ENCODE data around the gene LAMB1.

Gene LAMB1

DNA sequence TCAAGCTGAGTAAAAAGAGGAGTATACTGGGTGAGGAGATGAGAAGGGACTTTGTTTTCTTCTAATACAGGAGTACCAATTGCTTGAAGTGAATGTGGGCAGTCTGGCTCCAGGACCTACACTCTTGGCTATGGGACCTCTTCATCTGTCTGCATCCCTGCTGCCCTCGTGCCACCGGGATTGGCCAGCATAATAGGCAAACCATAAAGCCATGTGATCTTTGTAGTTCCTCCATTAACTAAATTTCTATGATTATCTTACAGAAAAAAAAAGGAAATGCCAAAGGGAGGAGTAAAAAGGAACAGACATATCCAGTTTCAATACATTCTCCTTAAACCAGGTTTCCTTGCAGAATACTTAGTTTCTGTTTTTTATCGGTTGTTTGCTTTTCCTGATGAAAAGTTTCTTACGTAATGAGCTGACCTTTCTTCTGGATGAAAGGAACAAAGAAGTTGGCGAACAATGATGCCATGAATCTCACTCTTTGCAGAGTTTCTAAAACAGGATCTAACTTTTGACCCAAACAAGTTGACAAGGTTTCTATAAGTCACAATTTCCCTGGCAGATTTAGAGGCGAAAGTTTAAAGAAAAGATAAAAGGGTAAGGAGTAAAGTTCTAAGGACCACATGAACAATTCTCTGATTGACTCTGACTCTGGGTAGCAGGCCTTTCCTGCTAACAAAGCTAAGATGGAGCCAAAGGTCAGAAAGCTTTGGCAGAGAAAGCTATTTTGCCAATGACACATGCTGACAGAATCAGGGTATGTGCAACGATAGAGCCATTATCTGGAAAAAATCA lies 54.1 kb downstream of the LAMB1 start:
- Histone ChIP-seq H3K4me1 (no peaks in the 10 kb centered on the region), H3K36me3 (peaks cover 98% of the 10 kb centered on the region), H3K9me3 (no peaks in the 10 kb centered on the region), H3K27me3 (no peaks in the 10 kb centered on the region), H3K4me3 (ENCODE audit: low read depth, low read length) (no peak overlapping the region)
- no peak for DNase-seq
- TF ChIP-seq CTCF (IDR thresholded peaks at IDR 0.05; ENCODE audit: low read depth, low read length) = no peak

DNA sequence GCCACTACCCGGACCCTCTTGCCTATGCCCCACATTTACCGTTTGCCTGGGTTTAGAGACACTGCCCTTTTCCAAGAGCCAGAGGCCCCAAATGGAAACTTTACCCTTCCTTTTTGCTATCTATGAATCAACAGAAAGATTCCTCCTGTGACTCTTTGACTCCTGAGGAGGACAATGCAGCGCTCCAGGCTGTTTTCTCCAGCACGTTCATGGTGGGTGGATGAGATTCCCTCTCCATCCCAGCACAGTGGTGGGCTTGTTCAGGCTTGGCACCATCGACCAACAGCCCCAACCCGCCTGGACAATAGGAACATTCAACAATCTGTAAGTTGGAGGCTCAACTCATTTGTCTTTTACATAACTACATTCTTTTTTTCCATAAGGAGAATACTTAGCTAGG lies 56.1 kb downstream of the LAMB1 start:
- DNase-seq = no peak
- Histone ChIP-seq H3K36me3 (peaks cover 98% of the 10 kb centered on the region), H3K4me1 (no peaks in the 10 kb centered on the region)

GRCh38 chr7:107946451-107946850 lies 56.5 kb downstream of the LAMB1 start:
- no peak for DNase-seq
- Histone ChIP-seq H3K27me3 (no peaks in the 10 kb centered on the region; the same call in 1 of the 2 replicates), H3K4me3 (ENCODE audit: low read depth, low read length) (no peak overlapping the region), H3K36me3 (peaks cover 94% of the 10 kb centered on the region), H3K9me3 (no peaks in the 10 kb centered on the region), H3K4me1 (no peaks in the 10 kb centered on the region)
- TF ChIP-seq CTCF (IDR thresholded peaks at IDR 0.05; ENCODE audit: low read depth, low read length) = no peak

More for the DNA sequence above, 56.1 kb downstream of the LAMB1 start:
- Histone ChIP-seq H3K4me3 (ENCODE audit: low read depth, low read length) (no peak overlapping the region), H3K27me3 (no peaks in the 10 kb centered on the region; the same call in 1 of the 2 replicates), H3K9me3 (no peaks in the 10 kb centered on the region)
- TF ChIP-seq CTCF (IDR thresholded peaks at IDR 0.05; ENCODE audit: low read depth, low read length) = no peak

DNA sequence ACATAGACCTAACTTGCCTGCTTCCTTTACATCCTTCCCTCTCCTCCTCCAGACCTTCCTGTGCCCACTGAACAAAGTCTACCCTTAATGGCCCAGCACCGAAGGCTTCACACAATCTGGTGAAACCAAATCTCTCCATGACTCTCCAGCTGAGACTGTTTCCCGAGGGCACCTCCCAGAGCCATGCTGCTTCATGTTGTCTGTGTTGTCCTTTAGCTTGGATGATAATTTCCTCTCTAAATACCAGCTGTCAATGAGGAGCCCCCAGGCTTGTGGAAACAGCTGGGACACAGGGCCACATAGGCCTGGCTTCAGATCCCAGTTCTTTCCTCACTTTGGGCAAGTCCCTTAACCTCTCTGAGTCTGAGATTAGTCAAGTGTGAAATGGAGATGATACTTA lies 57.6 kb downstream of the LAMB1 start:
- H3K36me3 ChIP-seq = peaks cover 94% of the 10 kb centered on the region
- no peaks in the 10 kb centered on the region for H3K9me3 ChIP-seq
- TF ChIP-seq CTCF (IDR thresholded peaks at IDR 0.05; ENCODE audit: low read depth, low read length) = no peak
- no peaks in the 10 kb centered on the region for H3K4me1 ChIP-seq
- no peaks in the 10 kb centered on the region; the same call in 1 of the 2 replicates for H3K27me3 ChIP-seq
- H3K4me3 ChIP-seq (ENCODE audit: low read depth, low read length) = no peak overlapping the region
- no peak for DNase-seq

GRCh38 chr7:107944411-107945169 lies 58.4 kb downstream of the LAMB1 start:
- H3K4me3 ChIP-seq (ENCODE audit: low read depth, low read length) = no peak overlapping the region
- DNase-seq = no peak
- H3K4me1 ChIP-seq = no peaks in the 10 kb centered on the region
- H3K27me3 ChIP-seq = no peaks in the 10 kb centered on the region; the same call in 1 of the 2 replicates
- no peak for TF ChIP-seq CTCF (IDR thresholded peaks at IDR 0.05; ENCODE audit: low read depth, low read length)
- H3K9me3 ChIP-seq = no peaks in the 10 kb centered on the region
- H3K36me3 ChIP-seq = peaks cover 94% of the 10 kb centered on the region

DNA sequence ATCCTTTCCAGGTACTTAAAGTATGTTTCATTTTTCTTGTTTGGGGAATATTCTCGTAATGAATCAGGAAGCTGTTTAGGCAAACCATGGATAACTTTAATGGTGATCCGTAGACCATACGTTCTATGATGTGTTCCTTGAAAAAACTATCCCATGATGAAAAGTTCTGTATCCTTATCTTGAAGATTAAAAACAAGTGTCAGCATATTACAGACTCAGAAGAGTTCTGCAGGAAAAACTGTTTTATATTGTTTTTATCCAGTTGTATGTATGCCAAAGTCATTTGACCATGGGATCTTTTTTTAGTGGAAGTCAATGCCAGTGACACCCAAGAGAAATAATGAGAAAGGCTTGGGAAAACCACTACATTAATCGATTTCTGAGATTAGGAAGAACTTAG lies 59.9 kb downstream of the LAMB1 start:
- no peaks in the 10 kb centered on the region; the same call in 1 of the 2 replicates for H3K27me3 ChIP-seq
- H3K4me3 ChIP-seq (ENCODE audit: low read depth, low read length) = no peak overlapping the region
- H3K36me3 ChIP-seq = peaks cover 93% of the 10 kb centered on the region
- no peak for TF ChIP-seq CTCF (IDR thresholded peaks at IDR 0.05; ENCODE audit: low read depth, low read length)
- DNase-seq = no peak
- no peaks in the 10 kb centered on the region for H3K4me1 ChIP-seq
- H3K9me3 ChIP-seq = no peaks in the 10 kb centered on the region

All from BE2C (cell line).